Calu3 (cell line): ENCODE data around the gene CAPZA1. TPM values are rescaled to one million over a fixed set of nuclear protein-coding genes. Genes with fewer than 3 reads are reported as not detected.
A peak's percentile ranks its signal among the peaks of the same experiment; 100 is the strongest.

Experiments
- BruUV-seq: library from RNA; stranded (reverse); fragments of 400-500 nt; replicated peaks from 2 replicates; lab custom pipeline; 2021; lab: Mats Ljungman, UMichigan
- CTCF ChIA-PET: fragments of 300-600 bp; sonication (Branson Sonifier 250); formaldehyde crosslinking; loops from one replicate; lab custom pipeline; 2022; ENCODE audit warnings: antibody characterized with exemption; lab: Charles Lee
- DNase-seq: peaks from one replicate; pipeline ENCODE4 v3.0.0; 2022
- H3K27ac Mint-ChIP-seq: one replicate; pipeline ENCODE4 v1.8.0; 2022; ENCODE audit warnings: mixed read lengths; ENCODE audit not compliant: unreplicated experiment
- H3K27me3 Mint-ChIP-seq: one replicate; pipeline ENCODE4 v1.8.0; 2022; ENCODE audit warnings: mixed read lengths; ENCODE audit not compliant: unreplicated experiment
- H3K36me3 Mint-ChIP-seq: one replicate; pipeline ENCODE4 v1.8.0; 2022; ENCODE audit warnings: mild to moderate bottlenecking, moderate library complexity, mixed read lengths; ENCODE audit not compliant: insufficient read depth, unreplicated experiment
- H3K4me1 Mint-ChIP-seq: one replicate; pipeline ENCODE4 v1.8.0; 2022; ENCODE audit warnings: mild to moderate bottlenecking, low read depth, mixed read lengths; ENCODE audit not compliant: unreplicated experiment
- H3K4me3 Mint-ChIP-seq: one replicate; pipeline ENCODE4 v1.8.0; 2022; ENCODE audit warnings: mild to moderate bottlenecking, low read depth, moderate library complexity, mixed read lengths; ENCODE audit not compliant: unreplicated experiment
- H3K9me3 Mint-ChIP-seq: one replicate; pipeline ENCODE4 v1.8.0; 2022; ENCODE audit warnings: low read depth, mixed read lengths; ENCODE audit not compliant: unreplicated experiment
- intact Hi-C: fragments of 100-400 bp; cut with micrococcal nuclease; formaldehyde crosslinking; loops from one replicate; pipeline ENCODE4 v1.10.0; 2022; ENCODE audit not compliant: unreplicated experiment
- total RNA-seq: library from RNA; stranded (reverse); gene quantifications from 2 replicates; pipeline ENCODE4 v1.2.3, GENCODE V29; 2022
- TF ChIP-seq, protein P1 (sequence below): fragments of 200-600 bp; IDR thresholded peaks from one replicate; pipeline ENCODE4 v1.8.0; 2022; ENCODE audit warnings: antibody characterized with exemption; ENCODE audit not compliant: unreplicated experiment

Gene CAPZA1
- total RNA-seq, 1 experiment from 2014 or later = 103 TPM

DNA sequence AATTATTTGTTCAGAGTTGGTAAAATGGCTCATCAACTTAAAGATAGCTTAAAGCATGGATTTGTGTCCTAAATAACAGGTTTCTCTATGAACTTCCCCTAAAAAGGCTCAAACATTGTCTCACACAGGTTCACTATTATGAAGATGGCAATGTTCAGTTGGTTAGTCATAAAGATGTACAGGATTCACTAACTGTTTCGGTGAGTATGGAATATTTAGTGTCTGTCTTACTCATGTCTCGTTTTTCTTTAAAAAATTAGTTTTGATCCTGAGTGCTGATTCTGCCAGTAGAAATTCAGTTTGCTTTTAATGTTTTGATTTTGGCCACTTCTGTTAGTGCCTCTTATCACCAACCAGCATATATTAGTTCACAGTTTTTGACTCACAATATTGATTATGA, 47.3 kb downstream of the CAPZA1 start:
- H3K9me3 Mint-ChIP-seq = no peaks in the 10 kb centered on the region
- intact Hi-C loops = loop anchor here (10.0 kb wide), 1 partner anchor 62 kb away; no protein-coding TSS in a partner anchor
- DNase-seq = no peak
- H3K36me3 Mint-ChIP-seq = peaks cover 39% of the 10 kb centered on the region
- BruUV-seq = no TSS peak
- H3K4me1 Mint-ChIP-seq = no peaks in the 10 kb centered on the region
- CTCF ChIA-PET = no interaction called here
- no peaks in the 10 kb centered on the region for H3K27me3 Mint-ChIP-seq
- TF ChIP-seq, protein P1, sequence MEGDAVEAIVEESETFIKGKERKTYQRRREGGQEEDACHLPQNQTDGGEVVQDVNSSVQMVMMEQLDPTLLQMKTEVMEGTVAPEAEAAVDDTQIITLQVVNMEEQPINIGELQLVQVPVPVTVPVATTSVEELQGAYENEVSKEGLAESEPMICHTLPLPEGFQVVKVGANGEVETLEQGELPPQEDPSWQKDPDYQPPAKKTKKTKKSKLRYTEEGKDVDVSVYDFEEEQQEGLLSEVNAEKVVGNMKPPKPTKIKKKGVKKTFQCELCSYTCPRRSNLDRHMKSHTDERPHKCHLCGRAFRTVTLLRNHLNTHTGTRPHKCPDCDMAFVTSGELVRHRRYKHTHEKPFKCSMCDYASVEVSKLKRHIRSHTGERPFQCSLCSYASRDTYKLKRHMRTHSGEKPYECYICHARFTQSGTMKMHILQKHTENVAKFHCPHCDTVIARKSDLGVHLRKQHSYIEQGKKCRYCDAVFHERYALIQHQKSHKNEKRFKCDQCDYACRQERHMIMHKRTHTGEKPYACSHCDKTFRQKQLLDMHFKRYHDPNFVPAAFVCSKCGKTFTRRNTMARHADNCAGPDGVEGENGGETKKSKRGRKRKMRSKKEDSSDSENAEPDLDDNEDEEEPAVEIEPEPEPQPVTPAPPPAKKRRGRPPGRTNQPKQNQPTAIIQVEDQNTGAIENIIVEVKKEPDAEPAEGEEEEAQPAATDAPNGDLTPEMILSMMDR = no peak
- no peak overlapping the region for H3K4me3 Mint-ChIP-seq
- no peak overlapping the region for H3K27ac Mint-ChIP-seq

- TF ChIP-seq, protein P1 = no peak
- CTCF ChIA-PET = no interaction called here
- no peak overlapping the region for H3K27ac Mint-ChIP-seq
Observed at GRCh38 chr1:112672009-112672408, 52.4 kb downstream of the CAPZA1 start.

GRCh38 chr1:112672842-112673241, 53.2 kb downstream of the CAPZA1 start:
- Mint-ChIP-seq H3K4me3 (no peak overlapping the region), H3K27me3 (no peaks in the 10 kb centered on the region), H3K9me3 (no peaks in the 10 kb centered on the region), H3K36me3 (peaks cover 52% of the 10 kb centered on the region), H3K27ac (no peak overlapping the region), H3K4me1 (peaks cover 14% of the 10 kb centered on the region)
- CTCF ChIA-PET = interaction anchor here (1.1 to 2.6 kb wide), 3 partner anchors 26 to 276 kb away, joined by 3 to 10 read pairs (median 10); no protein-coding TSS in a partner anchor
- DNase-seq = no peak
- TF ChIP-seq, protein P1 = no peak
- intact Hi-C loops = no loop called here
- BruUV-seq = no TSS peak

More at GRCh38 chr1:112672009-112672408, 52.4 kb downstream of the CAPZA1 start:
- Mint-ChIP-seq H3K4me1 (peaks cover 14% of the 10 kb centered on the region), H3K9me3 (no peaks in the 10 kb centered on the region), H3K36me3 (peaks cover 52% of the 10 kb centered on the region), H3K4me3 (no peak overlapping the region), H3K27me3 (no peaks in the 10 kb centered on the region)
- intact Hi-C loops = no loop called here
- no peak for DNase-seq
- no TSS peak for BruUV-seq

DNA sequence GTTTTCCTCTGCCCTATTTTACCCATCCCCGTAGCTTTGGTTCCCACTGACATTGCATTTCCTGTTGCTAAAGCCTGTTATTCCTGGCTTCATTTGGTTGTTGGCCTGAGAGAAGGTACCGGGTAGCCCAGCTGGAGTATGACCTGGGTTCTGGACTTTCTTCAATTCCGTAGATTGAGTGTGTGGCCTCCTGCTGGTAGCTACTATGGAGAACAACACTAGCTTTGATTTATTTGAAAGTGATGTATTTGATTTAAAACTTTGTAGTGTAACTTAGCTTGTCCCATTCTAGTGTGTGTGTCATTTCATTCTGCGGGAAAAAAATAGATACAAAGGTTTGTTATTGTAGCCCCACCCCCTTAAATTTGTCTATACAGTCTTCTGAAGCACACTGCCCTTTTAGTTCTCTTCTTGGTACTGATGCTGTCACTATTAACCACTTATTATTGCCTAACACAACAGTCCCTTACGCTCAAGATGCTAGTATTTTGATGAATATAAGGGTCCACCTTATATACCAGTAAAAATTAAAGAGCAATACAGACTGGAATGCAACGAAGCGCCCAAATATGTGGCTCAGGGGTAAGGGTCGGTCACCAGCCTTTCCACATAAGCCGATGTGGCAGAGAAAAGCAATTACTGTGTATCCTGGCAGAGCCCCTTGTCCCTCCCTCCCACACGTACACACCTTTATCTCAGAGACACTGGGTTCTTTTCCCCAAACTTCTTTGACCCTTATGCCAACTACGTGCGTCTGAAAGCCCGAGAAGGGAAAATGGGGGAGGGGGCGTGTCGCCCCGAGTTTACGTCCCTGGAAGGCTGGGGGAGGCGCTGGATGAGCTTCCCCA, 54.2 kb downstream of the CAPZA1 start:
- Mint-ChIP-seq H3K36me3 (peaks cover 50% of the 10 kb centered on the region), H3K4me1 (peaks cover 23% of the 10 kb centered on the region), H3K27ac (peak overlapping the region; percentile 94), H3K4me3 (peak overlapping the region; percentile 90), H3K9me3 (no peaks in the 10 kb centered on the region), H3K27me3 (no peaks in the 10 kb centered on the region)
- BruUV-seq = no TSS peak
- TF ChIP-seq, protein P1 = peak; percentile 21
- CTCF ChIA-PET = interaction anchor here (0.5 to 2.6 kb wide), 8 partner anchors 21 to 277 kb away, joined by 3 to 10 read pairs (median 4); no protein-coding TSS in a partner anchor
- DNase-seq = peak; percentile 6
- intact Hi-C loops = no loop called here
